HG02623 (cell line): ENCODE results near the gene IFFO2.

ENCODE experiments used
- ATAC-seq: cut with Tn5 transposase; IDR thresholded peaks from one replicate; pipeline ENCODE4 v1.9.1; 2021; ENCODE audit warnings: moderate library complexity; ENCODE audit not compliant: unreplicated experiment

The IFFO2 gene

GRCh38 chr1:18972991-18973390 lies 16.5 kb upstream of the IFFO2 start:
- ATAC-seq = no peak

- ATAC-seq = no peak
These were observed 16.1 kb upstream of the IFFO2 start for GRCh38 chr1:18972531-18972930.

GRCh38 chr1:18970762-18971161 lies 14.3 kb upstream of the IFFO2 start:
- no peak for ATAC-seq

- no peak for ATAC-seq
These were observed 13.9 kb upstream of the IFFO2 start for GRCh38 chr1:18970358-18970757.

GRCh38 chr1:18967066-18967690 lies 10.7 kb upstream of the IFFO2 start:
- ATAC-seq = no peak

GRCh38 chr1:18965206-18966173 lies 9.0 kb upstream of the IFFO2 start:
- ATAC-seq = no peak

- no peak for ATAC-seq
These were observed 7.5 kb upstream of the IFFO2 start for GRCh38 chr1:18963968-18964367.

GRCh38 chr1:18962855-18963737 lies 6.6 kb upstream of the IFFO2 start:
- ATAC-seq = no peak

GRCh38 chr1:18962121-18962721 lies 5.7 kb upstream of the IFFO2 start:
- no peak for ATAC-seq

GRCh38 chr1:18960821-18961220 lies 4.3 kb upstream of the IFFO2 start:
- ATAC-seq = no peak

- ATAC-seq = no peak
These were observed 3.9 kb upstream of the IFFO2 start for GRCh38 chr1:18960409-18960808.

- ATAC-seq = no peak
These were observed 3.1 kb upstream of the IFFO2 start for GRCh38 chr1:18959591-18959990.

- no peak for ATAC-seq
These were observed 1.2 kb upstream of the IFFO2 start for GRCh38 chr1:18957532-18958300.

GRCh38 chr1:18957136-18957521 lies 653 bp upstream of the IFFO2 start:
- ATAC-seq = no peak

- ATAC-seq = no peak
These were observed 859 bp downstream of the IFFO2 start for GRCh38 chr1:18955441-18956192.

GRCh38 chr1:18955131-18955440 lies 1.4 kb downstream of the IFFO2 start:
- no peak for ATAC-seq

- ATAC-seq = no peak
These were observed 2.0 kb downstream of the IFFO2 start for GRCh38 chr1:18954270-18955071.

GRCh38 chr1:18953731-18954231 lies 2.7 kb downstream of the IFFO2 start:
- ATAC-seq = no peak
